HG03159 (cell line): Measurements from ENCODE around the gene EPB41.

Experiments used
- ATAC-seq: cut with Tn5 transposase; IDR thresholded peaks from one replicate; pipeline ENCODE4 v1.9.1; 2021; ENCODE audit warnings: mild to moderate bottlenecking, moderate library complexity; ENCODE audit not compliant: unreplicated experiment

EPB41 gene

DNA sequence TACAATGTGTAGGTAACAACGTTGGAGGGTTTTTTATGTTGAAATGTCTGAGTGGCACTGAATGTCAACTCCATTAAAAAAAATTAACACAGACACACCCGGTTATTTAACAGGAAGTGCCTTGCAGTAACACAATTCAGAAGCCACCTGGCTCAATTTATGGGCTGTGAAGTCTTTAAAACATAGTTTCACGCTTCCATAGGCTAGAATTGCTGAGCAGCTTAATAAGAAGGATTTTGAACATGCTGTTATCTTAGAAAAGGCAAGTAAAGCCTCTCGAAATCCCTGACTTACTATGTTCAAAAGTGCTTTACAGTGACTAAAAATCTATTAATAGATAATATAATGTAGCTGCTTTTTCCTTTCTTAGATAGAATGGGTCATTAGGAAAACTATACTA lies 247.7 kb downstream of the EPB41 start:
- no peak for ATAC-seq

DNA sequence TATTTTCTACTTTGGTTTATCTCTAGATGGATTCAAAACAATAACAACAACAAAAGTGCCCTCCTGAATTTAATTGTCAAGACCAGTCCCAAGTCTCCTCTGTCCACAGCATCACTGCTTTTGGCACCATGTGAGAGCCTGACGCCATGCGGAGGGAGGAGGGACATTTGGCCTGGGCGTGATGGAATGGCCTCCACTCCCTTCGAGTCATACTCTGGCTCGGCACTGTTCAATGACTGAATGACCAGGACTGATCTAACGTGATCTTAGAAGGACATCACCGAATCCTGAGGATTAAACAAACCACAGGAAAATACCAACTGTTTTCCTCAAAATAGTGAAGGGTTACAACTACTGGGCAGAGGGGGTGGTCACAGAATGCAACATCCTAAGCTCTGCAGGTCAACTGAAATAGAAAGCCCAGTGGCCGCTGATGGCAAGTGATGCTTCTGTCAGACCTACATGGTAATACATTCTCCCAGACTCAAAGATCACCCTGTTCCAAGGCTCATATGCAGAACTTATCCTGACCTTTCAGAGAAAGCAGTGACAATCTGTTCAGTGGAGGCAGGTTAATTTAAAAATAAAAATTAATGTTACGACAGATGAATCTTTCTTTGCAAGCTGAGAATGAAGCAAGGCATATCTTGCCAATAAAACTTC lies 248.2 kb downstream of the EPB41 start:
- ATAC-seq: no peak

DNA sequence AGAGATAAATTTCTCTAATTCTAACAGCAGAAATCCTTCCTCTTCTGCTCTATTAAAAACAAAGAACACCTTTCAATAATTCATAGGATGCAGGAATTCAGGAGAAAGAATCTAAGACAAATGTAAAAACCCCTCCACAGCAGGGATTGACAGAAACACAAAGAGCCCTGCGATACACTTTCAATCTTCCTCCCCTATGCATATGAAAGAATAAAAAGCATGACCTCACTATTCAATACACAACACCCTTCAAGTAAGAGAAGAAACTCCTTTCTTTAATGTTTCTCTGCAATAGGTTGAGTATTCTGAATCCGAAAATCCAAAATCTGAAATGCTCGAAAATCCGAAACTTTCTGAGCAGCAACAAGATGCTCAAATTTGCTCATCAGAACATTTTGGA lies 250.2 kb downstream of the EPB41 start:
- no peak for ATAC-seq

DNA sequence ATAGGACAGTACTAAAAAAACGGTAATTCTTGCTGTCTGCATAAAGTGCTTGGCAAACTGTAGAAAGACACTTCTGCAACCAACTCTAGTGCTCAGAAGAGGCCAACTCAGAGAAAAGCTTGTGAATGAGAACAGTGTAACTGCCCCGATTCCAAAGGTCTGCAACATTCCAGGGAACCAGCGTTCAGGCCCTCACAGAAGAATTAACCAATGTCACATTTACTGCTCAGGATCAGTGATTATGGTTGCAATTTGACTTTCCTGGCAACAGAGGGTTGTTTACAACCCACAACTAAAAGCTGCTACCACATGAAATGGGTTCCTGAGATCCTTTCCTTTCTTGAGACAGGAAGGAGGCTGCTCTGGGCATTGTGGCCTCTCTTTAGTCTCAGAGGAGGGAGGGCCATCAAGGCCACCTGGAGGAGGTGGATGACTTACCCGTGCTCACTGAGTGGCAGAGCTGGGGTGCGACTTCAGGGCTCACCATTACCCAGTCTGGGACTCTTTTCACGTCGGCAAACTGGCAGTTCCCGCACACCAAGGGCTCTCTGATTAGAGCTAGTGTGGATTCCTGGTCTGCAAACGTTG lies 252.0 kb downstream of the EPB41 start:
- no peak for ATAC-seq

DNA sequence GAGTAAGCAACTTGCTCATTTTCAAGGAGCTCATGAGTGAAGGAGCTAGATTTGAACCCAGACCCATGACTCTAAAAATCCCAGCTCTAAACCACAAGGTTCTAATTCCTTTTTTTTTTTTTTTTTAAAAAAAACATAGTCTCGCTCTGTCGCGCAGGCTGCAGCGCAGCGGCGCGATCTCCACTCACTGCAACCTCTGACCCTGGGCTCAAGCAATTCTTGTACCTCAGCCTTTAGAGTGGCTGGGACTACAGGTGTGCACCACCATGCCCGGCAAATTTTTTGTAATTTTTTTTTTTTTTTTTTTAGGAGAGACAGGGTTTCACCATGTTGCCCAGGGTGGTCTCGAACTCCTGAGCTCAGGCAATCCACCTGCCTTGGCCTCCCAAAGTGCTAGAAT lies 253.5 kb downstream of the EPB41 start:
- ATAC-seq: no peak
